Activated T-helper 17 cell treated with anti-CD3 and anti-CD28 coated beads, Interleukin-2, amount 50 U/mL, for 72 hours (primary cell): ENCODE results near the gene ZNF335. TPM values are rescaled to one million over a fixed set of nuclear protein-coding genes. Genes with fewer than 3 reads are reported as not detected.
"Not testable (repeated sequence)": the region's sequence is repeated elsewhere in the genome, so short reads cannot be mapped to it uniquely, and the experiment has no call there.

ENCODE experiments used
- ATAC-seq: fragments of 150-1000 bp; cut with Tn5 transposase; replicated peaks from 2 replicates; pipeline ENCODE4 v1.10.0; 2021; ENCODE audit warnings: mild to moderate bottlenecking, moderate library complexity
- H3K27ac Mint-ChIP-seq: one replicate; pipeline ENCODE4 v1.8.0; 2022; ENCODE audit warnings: mixed read lengths
- H3K27me3 Mint-ChIP-seq: one replicate; pipeline ENCODE4 v1.8.0; 2022; ENCODE audit warnings: mixed read lengths
- H3K36me3 Mint-ChIP-seq: one replicate; pipeline ENCODE4 v1.8.0; 2022; ENCODE audit warnings: low read depth, mild to moderate bottlenecking, mixed read lengths
- H3K4me1 Mint-ChIP-seq: one replicate; pipeline ENCODE4 v1.8.0; 2022; ENCODE audit warnings: mixed read lengths
- H3K4me3 Mint-ChIP-seq: one replicate; pipeline ENCODE4 v1.8.0; 2022; ENCODE audit warnings: mild to moderate bottlenecking, mixed read lengths
- H3K9me3 Mint-ChIP-seq: one replicate; pipeline ENCODE4 v1.8.0; 2022; ENCODE audit warnings: mixed read lengths
- total RNA-seq, 2 donors: library from RNA; stranded (reverse); gene quantifications; one replicate each; pipeline ENCODE4 v1.2.3, GENCODE V29; 2022

ZNF335 gene
- total RNA-seq, 2 donors from 2014 or later, result 46.0 to 53.9 TPM

GRCh38 chr20:45994761-45995493, 22.9 kb upstream of the ZNF335 start:
- Mint-ChIP-seq H3K36me3 (no peaks in the 10 kb centered on the region), H3K27me3 (no peaks in the 10 kb centered on the region), H3K9me3 (no peaks in the 10 kb centered on the region), H3K27ac (no peak overlapping the region), H3K4me3 (no peak overlapping the region), H3K4me1 (peaks cover 24% of the 10 kb centered on the region)
- no peak for ATAC-seq

GRCh38 chr20:45993197-45993951, 21.4 kb upstream of the ZNF335 start:
- H3K27ac Mint-ChIP-seq, result no peak overlapping the region
- no peak overlapping the region for H3K4me3 Mint-ChIP-seq
- H3K9me3 Mint-ChIP-seq, result no peaks in the 10 kb centered on the region
- ATAC-seq, result peak; percentile 78
- no peaks in the 10 kb centered on the region for H3K36me3 Mint-ChIP-seq
- H3K27me3 Mint-ChIP-seq, result no peaks in the 10 kb centered on the region
- H3K4me1 Mint-ChIP-seq, result peaks cover 12% of the 10 kb centered on the region

DNA sequence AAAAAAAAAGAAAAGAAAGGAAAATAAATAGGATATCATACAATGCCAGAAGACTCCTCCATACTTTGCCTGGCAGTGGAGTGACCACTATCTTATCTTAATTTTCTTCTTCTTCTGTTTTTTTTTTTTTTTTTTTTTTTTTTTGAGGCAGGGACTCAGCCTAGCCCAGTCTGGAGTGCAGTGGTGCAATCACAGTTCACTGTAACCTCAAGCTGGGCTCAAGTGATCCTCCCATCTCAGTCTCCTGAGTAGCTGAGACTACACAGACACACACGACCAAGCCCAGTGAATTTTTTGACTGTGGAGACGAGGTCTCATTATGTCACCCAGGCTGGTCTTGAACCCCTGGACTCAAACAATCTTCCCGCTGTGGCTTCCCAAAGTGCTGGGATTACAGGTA, 19.6 kb upstream of the ZNF335 start:
- H3K4me3 Mint-ChIP-seq, result no peak overlapping the region
- no peaks in the 10 kb centered on the region for H3K36me3 Mint-ChIP-seq
- no peaks in the 10 kb centered on the region for H3K27me3 Mint-ChIP-seq

GRCh38 chr20:45988830-45989229, 16.8 kb upstream of the ZNF335 start:
- not testable (repeated sequence) for H3K4me3 Mint-ChIP-seq, H3K27ac Mint-ChIP-seq, H3K9me3 Mint-ChIP-seq, ATAC-seq, H3K36me3 Mint-ChIP-seq, H3K4me1 Mint-ChIP-seq, H3K27me3 Mint-ChIP-seq

More for the DNA sequence above, 19.6 kb upstream of the ZNF335 start:
- H3K4me1 Mint-ChIP-seq, result peaks cover 5% of the 10 kb centered on the region
- no peak for ATAC-seq
- no peak overlapping the region for H3K27ac Mint-ChIP-seq
- no peaks in the 10 kb centered on the region for H3K9me3 Mint-ChIP-seq

GRCh38 chr20:45987108-45987780, 15.2 kb upstream of the ZNF335 start:
- peak; percentile 99 for ATAC-seq

DNA sequence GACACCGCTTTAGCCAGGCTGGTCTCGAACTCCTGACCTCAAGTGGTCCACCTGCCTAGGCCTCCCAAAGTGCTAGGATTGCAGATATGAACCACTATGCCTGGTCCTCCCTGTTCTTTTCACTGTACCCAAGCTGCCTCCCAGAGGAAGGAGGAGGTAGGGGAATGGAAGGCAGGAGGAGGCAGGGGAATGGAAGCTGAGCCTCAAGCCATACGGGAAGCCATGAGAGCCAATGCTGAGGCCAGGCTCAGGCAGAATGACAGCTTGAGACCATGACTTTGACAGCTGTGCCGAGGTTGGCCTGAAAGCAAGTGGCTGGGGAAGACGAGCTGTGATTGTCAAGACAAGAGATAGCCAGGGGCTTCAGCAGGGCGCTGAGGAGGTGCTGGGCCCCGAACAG, 13.6 kb upstream of the ZNF335 start:
- H3K27ac Mint-ChIP-seq, result no peak overlapping the region
- H3K9me3 Mint-ChIP-seq, result no peaks in the 10 kb centered on the region

More at GRCh38 chr20:45987108-45987780, 15.2 kb upstream of the ZNF335 start:
- H3K4me3 Mint-ChIP-seq, result no peak overlapping the region
- H3K9me3 Mint-ChIP-seq, result no peaks in the 10 kb centered on the region
- no peaks in the 10 kb centered on the region for H3K27me3 Mint-ChIP-seq
- no peaks in the 10 kb centered on the region for H3K36me3 Mint-ChIP-seq
- H3K27ac Mint-ChIP-seq, result no peak overlapping the region
- H3K4me1 Mint-ChIP-seq, result no peaks in the 10 kb centered on the region

DNA sequence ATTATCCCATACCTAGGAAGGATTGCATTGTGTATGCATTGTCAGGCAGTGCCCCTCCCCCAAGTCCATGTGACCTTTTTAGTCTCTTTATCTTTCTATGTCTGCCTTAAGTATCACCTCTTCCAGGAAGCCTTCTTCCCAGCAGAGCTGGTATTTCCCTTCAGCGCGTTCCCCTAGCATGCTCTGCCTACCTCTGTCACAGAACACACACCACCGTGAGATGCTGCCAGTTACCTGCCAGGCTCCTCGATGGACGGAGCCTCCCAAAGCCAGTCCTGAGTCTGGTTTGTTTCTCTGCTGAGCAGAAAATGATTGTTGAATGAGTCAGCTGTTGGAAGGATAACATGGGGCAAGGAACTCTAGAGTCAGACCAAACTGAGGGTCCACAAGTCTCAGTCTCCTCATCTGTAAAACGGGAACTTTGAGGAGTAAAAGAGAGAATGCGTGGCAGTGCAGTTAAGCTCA, 11.3 kb upstream of the ZNF335 start:
- no peaks in the 10 kb centered on the region for H3K9me3 Mint-ChIP-seq
- H3K27ac Mint-ChIP-seq, result no peak overlapping the region
- no peak for ATAC-seq
- H3K4me3 Mint-ChIP-seq, result no peak overlapping the region
- H3K36me3 Mint-ChIP-seq, result no peaks in the 10 kb centered on the region
- H3K27me3 Mint-ChIP-seq, result no peaks in the 10 kb centered on the region
- H3K4me1 Mint-ChIP-seq, result no peaks in the 10 kb centered on the region

More for the DNA sequence above, 13.6 kb upstream of the ZNF335 start:
- H3K36me3 Mint-ChIP-seq, result no peaks in the 10 kb centered on the region
- ATAC-seq, result no peak
- H3K4me3 Mint-ChIP-seq, result no peak overlapping the region
- H3K27me3 Mint-ChIP-seq, result no peaks in the 10 kb centered on the region
- H3K4me1 Mint-ChIP-seq, result no peaks in the 10 kb centered on the region

GRCh38 chr20:45981261-45981660, 9.3 kb upstream of the ZNF335 start:
- no peak for ATAC-seq
- no peak overlapping the region for H3K4me3 Mint-ChIP-seq
- no peaks in the 10 kb centered on the region for H3K36me3 Mint-ChIP-seq
- no peaks in the 10 kb centered on the region for H3K4me1 Mint-ChIP-seq
- H3K27ac Mint-ChIP-seq, result no peak overlapping the region
- no peaks in the 10 kb centered on the region for H3K27me3 Mint-ChIP-seq
- no peaks in the 10 kb centered on the region for H3K9me3 Mint-ChIP-seq

DNA sequence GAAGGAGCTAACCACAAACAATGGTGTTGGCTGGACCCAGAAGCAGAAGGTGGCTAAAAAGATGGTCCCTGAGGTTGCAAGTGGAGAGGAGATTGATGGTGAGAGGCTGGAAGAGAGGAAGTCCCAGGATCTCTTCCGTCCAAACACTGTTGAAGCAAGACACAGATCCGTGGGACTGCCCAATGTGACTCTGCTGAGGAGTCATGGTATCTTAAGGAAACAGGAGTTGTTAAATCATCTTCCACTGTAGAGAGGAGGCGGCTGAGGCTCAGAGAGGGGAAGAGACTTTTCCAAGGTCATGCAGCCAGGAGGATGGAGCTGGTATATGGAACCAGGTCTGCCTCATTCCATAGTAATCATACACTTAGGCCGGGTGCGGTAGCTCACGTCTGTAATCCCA, 4.1 kb upstream of the ZNF335 start:
- Mint-ChIP-seq H3K4me1 (peaks cover 5% of the 10 kb centered on the region), H3K4me3 (no peak overlapping the region), H3K27ac (no peak overlapping the region), H3K9me3 (no peaks in the 10 kb centered on the region), H3K36me3 (peaks cover 13% of the 10 kb centered on the region), H3K27me3 (no peaks in the 10 kb centered on the region)
- ATAC-seq, result no peak

DNA sequence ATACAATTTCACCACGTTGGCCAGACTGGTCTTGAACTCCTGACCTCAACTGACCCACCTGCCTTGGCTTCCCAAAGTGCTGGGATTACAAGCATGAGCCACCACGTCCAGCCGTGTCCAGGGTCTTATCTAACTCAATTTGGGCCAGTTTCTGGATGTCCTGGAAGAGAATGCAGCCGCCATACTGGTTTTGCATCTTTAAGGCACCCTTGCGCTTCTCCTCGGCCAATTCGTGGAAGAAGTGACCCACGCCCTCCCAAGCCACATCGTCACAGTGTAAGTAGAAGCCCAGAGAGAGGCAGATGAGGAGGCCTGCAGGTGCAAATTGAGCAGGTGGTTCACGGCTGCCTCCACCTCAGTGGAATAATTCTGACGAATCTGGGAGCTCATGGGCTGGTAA, 3.7 kb upstream of the ZNF335 start:
- Mint-ChIP-seq H3K4me1 (peaks cover 5% of the 10 kb centered on the region), H3K27ac (no peak overlapping the region), H3K4me3 (no peak overlapping the region), H3K9me3 (no peaks in the 10 kb centered on the region), H3K27me3 (no peaks in the 10 kb centered on the region), H3K36me3 (peaks cover 17% of the 10 kb centered on the region)
- ATAC-seq, result no peak

- ATAC-seq, result no peak
- H3K4me3 Mint-ChIP-seq, result no peak overlapping the region
- peaks cover 9% of the 10 kb centered on the region for H3K4me1 Mint-ChIP-seq
- H3K36me3 Mint-ChIP-seq, result peaks cover 23% of the 10 kb centered on the region
- no peaks in the 10 kb centered on the region for H3K9me3 Mint-ChIP-seq
- H3K27me3 Mint-ChIP-seq, result no peaks in the 10 kb centered on the region
- H3K27ac Mint-ChIP-seq, result no peak overlapping the region
Observed at GRCh38 chr20:45974896-45975565, 3.0 kb upstream of the ZNF335 start.

DNA sequence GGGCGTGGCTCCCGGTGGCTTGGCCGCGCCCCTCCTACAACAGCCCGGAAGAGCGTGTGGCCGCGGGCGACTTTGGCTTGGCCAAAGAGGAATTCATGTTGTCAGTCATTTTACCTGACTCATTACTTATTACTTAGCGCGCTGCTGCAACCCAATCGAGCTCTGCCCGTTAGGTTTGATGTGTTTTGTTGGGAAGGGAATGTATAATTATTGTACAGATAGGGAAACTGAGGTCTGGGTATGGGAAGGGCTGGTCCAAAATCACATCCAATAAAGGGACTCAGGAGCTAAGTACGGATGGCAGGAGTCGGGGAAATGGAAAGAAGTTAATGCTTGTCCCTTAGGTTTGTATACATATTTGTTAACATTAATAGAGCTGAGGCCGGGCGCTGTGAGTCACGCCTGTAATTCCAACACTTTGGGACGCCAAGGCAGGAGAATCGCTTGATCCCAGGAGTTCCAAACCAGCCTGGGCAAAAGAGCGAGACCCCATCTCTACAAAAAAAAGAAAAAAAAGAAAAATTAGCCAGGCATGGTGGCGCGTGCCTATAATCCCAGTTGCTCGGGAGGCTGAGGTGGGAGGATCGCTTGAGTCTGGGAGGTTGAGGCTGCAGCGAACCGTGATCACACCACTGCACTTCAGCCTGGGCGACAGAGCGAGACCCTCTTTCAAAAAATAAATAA, 639 bp upstream of the ZNF335 start:
- H3K9me3 Mint-ChIP-seq, result no peaks in the 10 kb centered on the region
- peaks cover 45% of the 10 kb centered on the region for H3K36me3 Mint-ChIP-seq
- peak overlapping the region; percentile 86 for H3K27ac Mint-ChIP-seq
- H3K4me1 Mint-ChIP-seq, result peaks cover 12% of the 10 kb centered on the region
- no peaks in the 10 kb centered on the region for H3K27me3 Mint-ChIP-seq
- peak; percentile 91 for ATAC-seq
- H3K4me3 Mint-ChIP-seq, result peak overlapping the region; percentile 82

GRCh38 chr20:45971425-45971674, 653 bp downstream of the ZNF335 start:
- Mint-ChIP-seq H3K27ac (peak overlapping the region; percentile 86), H3K9me3 (no peaks in the 10 kb centered on the region), H3K4me3 (peak overlapping the region; percentile 82), H3K36me3 (peaks cover 58% of the 10 kb centered on the region), H3K4me1 (peaks cover 12% of the 10 kb centered on the region), H3K27me3 (no peaks in the 10 kb centered on the region)
- ATAC-seq, result peak; percentile 49
